BE2C (cell line): ENCODE data around the gene BDNF.
A peak's percentile ranks its signal among the peaks of the same experiment; 100 is the strongest.

Source experiments
- DNase-seq: peaks from one replicate; pipeline ENCODE4 v3.0.0-alpha.2; 2020
- H3K27me3 ChIP-seq: fragments of 250-450 bp; sonication (Bioruptor Pico); 2 replicates; pipeline ENCODE4 v1.5.1; 2020; ENCODE audit warnings: mild to moderate bottlenecking
- H3K36me3 ChIP-seq: fragments of 250-450 bp; sonication (Bioruptor Pico); 2 replicates; pipeline ENCODE4 v1.5.1; 2020; ENCODE audit warnings: mild to moderate bottlenecking
- H3K4me1 ChIP-seq: fragments of 250-450 bp; sonication (Bioruptor Pico); 2 replicates; pipeline ENCODE4 v1.5.1; 2020
- H3K4me3 ChIP-seq: 2 replicates; pipeline ENCODE4 v1.5.1; 2011; ENCODE audit warnings: low read depth, low read length
- H3K9me3 ChIP-seq: fragments of 250-450 bp; sonication (Bioruptor Pico); 2 replicates; pipeline ENCODE4 v1.5.1; 2020
- TF ChIP-seq, protein P1 (sequence below): IDR thresholded peaks from 2 replicates; pipeline ENCODE4 v1.5.1; 2012; ENCODE audit warnings: mild to moderate bottlenecking, low read depth, low read length

BDNF gene

DNA sequence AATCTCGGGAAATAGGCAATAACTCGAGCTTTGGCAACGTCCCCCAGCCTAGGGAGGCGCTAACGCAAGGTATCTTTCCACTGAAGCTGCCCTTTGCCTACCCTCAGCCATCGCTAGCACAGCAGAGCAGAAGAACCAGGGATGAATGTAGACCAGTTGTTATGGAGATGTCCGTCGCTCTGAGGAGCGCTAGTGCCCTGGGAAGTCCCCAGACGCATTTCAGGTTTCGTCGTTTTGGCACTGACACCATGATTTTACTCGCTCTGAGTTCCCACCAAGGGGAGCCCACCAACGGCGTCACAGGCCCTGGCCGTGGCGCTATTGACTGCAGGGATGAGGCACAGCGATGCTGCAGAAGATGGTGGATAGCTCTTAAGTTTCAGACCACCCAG, 22.7 kb upstream of the BDNF start:
- no peaks in the 10 kb centered on the region for H3K9me3 ChIP-seq
- no peak for DNase-seq
- TF ChIP-seq, protein P1, sequence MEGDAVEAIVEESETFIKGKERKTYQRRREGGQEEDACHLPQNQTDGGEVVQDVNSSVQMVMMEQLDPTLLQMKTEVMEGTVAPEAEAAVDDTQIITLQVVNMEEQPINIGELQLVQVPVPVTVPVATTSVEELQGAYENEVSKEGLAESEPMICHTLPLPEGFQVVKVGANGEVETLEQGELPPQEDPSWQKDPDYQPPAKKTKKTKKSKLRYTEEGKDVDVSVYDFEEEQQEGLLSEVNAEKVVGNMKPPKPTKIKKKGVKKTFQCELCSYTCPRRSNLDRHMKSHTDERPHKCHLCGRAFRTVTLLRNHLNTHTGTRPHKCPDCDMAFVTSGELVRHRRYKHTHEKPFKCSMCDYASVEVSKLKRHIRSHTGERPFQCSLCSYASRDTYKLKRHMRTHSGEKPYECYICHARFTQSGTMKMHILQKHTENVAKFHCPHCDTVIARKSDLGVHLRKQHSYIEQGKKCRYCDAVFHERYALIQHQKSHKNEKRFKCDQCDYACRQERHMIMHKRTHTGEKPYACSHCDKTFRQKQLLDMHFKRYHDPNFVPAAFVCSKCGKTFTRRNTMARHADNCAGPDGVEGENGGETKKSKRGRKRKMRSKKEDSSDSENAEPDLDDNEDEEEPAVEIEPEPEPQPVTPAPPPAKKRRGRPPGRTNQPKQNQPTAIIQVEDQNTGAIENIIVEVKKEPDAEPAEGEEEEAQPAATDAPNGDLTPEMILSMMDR: no peak
- peaks cover 39% of the 10 kb centered on the region for H3K27me3 ChIP-seq
- no peaks in the 10 kb centered on the region for H3K36me3 ChIP-seq
- peak overlapping the region; percentile 55 for H3K4me3 ChIP-seq
- no peaks in the 10 kb centered on the region for H3K4me1 ChIP-seq

DNA sequence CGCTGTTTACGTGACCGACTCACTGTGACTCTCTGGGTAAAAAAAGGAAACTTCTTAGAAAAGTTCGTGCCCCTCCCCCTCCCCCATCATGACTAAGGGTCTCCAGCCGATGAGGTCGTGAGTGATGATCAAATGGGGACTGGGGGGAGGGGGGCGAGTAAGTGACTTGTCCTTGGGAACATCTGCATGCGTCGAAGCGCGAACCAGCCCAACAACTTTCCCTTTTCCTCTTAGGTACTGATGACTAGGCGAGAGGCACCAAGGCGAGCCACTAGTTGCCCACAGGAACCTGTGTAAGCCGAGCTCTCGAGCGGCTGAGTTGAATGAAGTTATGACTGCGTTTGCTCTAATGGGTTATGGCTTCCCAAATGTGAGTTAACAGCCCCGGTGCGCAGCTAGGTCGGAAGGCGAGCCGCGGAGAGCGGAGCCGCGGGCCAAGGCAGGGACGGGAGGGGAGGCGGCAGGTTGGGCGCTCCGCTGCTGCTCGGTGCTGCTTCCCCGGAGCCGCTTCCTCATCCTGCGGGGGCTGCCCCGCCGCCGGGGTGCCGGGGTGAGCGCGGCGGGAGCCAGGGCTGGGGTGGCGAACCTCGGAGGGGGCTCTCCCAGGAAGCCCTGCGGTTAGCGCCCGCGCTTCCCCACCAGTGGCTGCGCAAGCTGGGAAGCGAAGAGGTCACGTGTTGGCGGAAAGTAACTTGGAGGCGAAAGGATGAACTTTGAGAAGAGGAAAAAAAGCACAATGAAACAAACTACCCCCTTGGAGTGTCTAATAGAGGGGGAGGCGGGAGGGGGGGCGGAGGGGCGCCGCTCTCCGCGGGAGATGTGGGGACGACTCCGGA, 22.1 kb upstream of the BDNF start:
- Histone ChIP-seq H3K36me3 (no peaks in the 10 kb centered on the region), H3K4me1 (no peaks in the 10 kb centered on the region), H3K27me3 (peaks cover 39% of the 10 kb centered on the region), H3K9me3 (no peaks in the 10 kb centered on the region), H3K4me3 (peak overlapping the region; percentile 55)
- TF ChIP-seq, protein P1: no peak
- DNase-seq: peak; percentile 8

DNA sequence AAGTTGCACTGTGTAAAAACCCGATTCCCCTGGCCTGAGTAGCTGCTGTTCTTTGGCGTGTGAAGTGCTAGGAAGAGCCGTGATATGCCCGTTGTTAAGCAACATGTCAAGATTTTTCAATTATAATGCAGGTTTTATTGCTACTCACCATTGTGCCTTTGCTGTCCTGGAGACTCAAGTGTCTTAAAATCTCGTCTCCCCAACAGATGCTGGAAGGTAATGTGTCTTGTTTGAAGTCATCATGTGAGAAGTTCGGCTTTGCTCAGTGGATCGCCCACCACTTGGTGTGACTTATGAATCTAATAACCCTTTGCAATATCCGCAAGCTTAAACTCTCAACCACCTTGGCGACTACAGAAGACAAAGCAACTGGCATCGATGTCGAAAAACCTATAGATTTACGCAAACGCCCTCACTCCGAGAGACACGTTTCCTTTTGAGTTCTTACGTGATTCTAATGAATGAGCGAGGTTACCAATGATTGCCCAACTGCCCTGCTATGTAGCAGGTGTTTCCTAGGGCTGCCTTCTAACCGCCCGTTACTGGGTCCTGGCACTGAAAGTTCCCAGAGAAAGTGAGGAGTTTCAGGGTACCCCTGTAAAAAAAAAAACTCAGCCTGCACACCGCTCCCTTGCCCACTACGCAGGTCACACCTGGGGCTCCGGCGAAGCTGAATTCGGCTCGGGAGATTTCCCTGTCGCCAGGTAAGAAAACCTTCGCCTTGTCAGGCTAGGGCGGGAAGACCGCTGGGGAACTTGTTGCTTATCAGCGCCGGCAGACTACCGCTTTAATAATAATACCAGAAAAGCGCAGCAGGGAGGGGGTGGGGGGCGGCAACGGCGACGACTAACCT, 21.2 kb upstream of the BDNF start:
- TF ChIP-seq, protein P1: no peak
- DNase-seq: no peak
- Histone ChIP-seq H3K4me1 (no peaks in the 10 kb centered on the region), H3K27me3 (peaks cover 39% of the 10 kb centered on the region), H3K9me3 (no peaks in the 10 kb centered on the region), H3K4me3 (no peak overlapping the region; the same call in 1 of the 2 replicates), H3K36me3 (no peaks in the 10 kb centered on the region)

GRCh38 chr11:27720277-27720830, 20.1 kb upstream of the BDNF start:
- H3K4me1 ChIP-seq: no peaks in the 10 kb centered on the region
- no peaks in the 10 kb centered on the region for H3K9me3 ChIP-seq
- DNase-seq: no peak
- H3K4me3 ChIP-seq: no peak overlapping the region
- no peaks in the 10 kb centered on the region for H3K36me3 ChIP-seq
- H3K27me3 ChIP-seq: peaks cover 39% of the 10 kb centered on the region
- TF ChIP-seq, protein P1: peak; percentile 32

GRCh38 chr11:27719546-27719925, 19.3 kb upstream of the BDNF start:
- Histone ChIP-seq H3K4me1 (no peaks in the 10 kb centered on the region), H3K36me3 (no peaks in the 10 kb centered on the region), H3K9me3 (no peaks in the 10 kb centered on the region), H3K27me3 (peaks cover 39% of the 10 kb centered on the region), H3K4me3 (peak overlapping the region; percentile 63)
- TF ChIP-seq, protein P1: no peak
- DNase-seq: no peak
